ENCODE measurements around the gene TMEM225.
"Not testable (repeated sequence)": the region's sequence is repeated elsewhere in the genome, so short reads cannot be mapped to it uniquely, and the experiment has no call there.

TMEM225 gene

GRCh38 chr11:123901867-123902266, 16.4 kb upstream of the TMEM225 start, which contains the start of gene OR8D4:
Gene OR8D4, plus strand, starts transcription at chr11:123902167. Its CDS starts 4,265 bp downstream, at chr11:123906432.
- Histone ChIP-seq H3K36me3 (ENCODE audit: control insufficient read depth, insufficient read depth, low read length) (no peaks in the 10 kb centered on the region), H3K27me3 (replicated peaks; ENCODE audit: control insufficient read depth, insufficient read depth, low read length) (no peaks in the 10 kb centered on the region), H3K4me3 (replicated peaks; ENCODE audit: low read depth, low read length) (no peak within 1 kb of the TSS)
- TF ChIP-seq, protein P1, sequence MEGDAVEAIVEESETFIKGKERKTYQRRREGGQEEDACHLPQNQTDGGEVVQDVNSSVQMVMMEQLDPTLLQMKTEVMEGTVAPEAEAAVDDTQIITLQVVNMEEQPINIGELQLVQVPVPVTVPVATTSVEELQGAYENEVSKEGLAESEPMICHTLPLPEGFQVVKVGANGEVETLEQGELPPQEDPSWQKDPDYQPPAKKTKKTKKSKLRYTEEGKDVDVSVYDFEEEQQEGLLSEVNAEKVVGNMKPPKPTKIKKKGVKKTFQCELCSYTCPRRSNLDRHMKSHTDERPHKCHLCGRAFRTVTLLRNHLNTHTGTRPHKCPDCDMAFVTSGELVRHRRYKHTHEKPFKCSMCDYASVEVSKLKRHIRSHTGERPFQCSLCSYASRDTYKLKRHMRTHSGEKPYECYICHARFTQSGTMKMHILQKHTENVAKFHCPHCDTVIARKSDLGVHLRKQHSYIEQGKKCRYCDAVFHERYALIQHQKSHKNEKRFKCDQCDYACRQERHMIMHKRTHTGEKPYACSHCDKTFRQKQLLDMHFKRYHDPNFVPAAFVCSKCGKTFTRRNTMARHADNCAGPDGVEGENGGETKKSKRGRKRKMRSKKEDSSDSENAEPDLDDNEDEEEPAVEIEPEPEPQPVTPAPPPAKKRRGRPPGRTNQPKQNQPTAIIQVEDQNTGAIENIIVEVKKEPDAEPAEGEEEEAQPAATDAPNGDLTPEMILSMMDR (IDR thresholded peaks at IDR 0.05; ENCODE audit: insufficient read depth, low read length, poor library complexity, severe bottlenecking), result no peak
- DNase-seq (ENCODE audit: extremely low read depth, insufficient read length), result no peak

DNA sequence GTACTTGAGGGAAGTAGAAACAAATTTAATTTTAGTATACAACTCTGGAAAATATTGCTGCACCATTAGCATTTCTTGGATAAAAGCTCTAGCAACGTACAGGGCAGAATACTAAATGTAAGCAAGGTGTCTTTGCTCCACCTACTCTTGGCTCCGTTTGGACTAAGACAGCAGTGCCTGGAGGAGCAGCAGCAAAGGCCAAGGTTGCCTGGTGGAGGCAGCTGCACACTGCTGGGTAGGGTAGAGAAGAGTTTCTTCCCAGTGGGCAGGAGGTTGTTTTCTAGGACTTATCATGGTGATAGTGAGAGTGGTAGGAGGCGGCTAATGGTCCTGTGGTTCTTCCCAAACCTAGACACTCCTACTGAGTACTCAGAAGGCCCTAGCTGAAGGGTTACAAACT, 14.3 kb upstream of the TMEM225 start:
- TF ChIP-seq, protein P1 (IDR thresholded peaks at IDR 0.05; ENCODE audit: insufficient read depth, low read length, poor library complexity, severe bottlenecking), result no peak
- Histone ChIP-seq H3K27me3 (replicated peaks; ENCODE audit: control insufficient read depth, insufficient read depth, low read length) (no peaks in the 10 kb centered on the region), H3K4me3 (replicated peaks; ENCODE audit: low read depth, low read length) (no peak overlapping the region), H3K36me3 (ENCODE audit: control insufficient read depth, insufficient read depth, low read length) (no peaks in the 10 kb centered on the region)
- no peak for DNase-seq (ENCODE audit: extremely low read depth, insufficient read length)

DNA sequence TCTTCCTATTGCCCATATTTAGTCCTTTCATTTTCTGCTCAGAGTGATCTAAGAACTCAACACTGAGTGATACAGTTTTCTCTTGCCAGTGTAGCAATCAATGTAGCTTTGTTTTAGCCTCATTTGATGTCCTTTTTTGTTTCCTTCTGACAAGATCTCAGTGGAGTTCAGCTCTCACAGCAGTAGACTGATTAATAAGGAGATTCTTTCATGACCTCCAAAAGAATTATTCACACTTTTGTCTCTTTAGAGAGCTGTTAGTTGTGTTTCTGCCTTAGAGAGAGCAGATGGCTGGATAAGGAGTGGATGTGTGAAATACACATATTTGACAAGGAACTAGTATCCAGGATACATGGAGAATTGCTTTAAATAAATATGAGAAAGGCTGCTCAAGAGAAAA, 6.6 kb upstream of the TMEM225 start:
- H3K36me3 ChIP-seq (ENCODE audit: control insufficient read depth, insufficient read depth, low read length), result no peaks in the 10 kb centered on the region
- TF ChIP-seq, protein P1 (IDR thresholded peaks at IDR 0.05; ENCODE audit: insufficient read depth, low read length, poor library complexity, severe bottlenecking), result no peak
- no peak for DNase-seq (ENCODE audit: extremely low read depth, insufficient read length)
- no peaks in the 10 kb centered on the region for H3K27me3 ChIP-seq (replicated peaks; ENCODE audit: control insufficient read depth, insufficient read depth, low read length)
- H3K4me3 ChIP-seq (replicated peaks; ENCODE audit: low read depth, low read length), result no peak overlapping the region

DNA sequence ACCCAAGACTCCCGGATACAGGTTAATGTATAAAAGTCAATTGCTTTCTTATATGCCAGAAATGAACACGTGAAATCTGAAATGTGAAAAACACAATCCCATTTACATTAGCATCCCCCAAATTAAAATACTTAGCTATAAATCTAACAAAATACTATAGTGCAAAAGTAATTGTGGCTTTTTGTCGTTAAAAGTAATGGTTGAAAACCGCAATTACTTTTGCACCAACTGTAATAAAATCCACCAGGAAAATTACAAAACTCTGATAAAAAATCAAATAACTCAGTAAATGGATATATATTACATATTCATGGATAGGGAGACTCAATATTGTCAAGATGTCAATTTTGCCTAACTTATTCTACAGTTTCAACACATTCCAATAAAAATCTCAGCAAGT, 4.6 kb downstream of the TMEM225 start:
- TF ChIP-seq, protein P1 (IDR thresholded peaks at IDR 0.05; ENCODE audit: insufficient read depth, low read length, poor library complexity, severe bottlenecking), result no peak
- Histone ChIP-seq H3K36me3 (ENCODE audit: control insufficient read depth, insufficient read depth, low read length) (no peaks in the 10 kb centered on the region), H3K27me3 (replicated peaks; ENCODE audit: control insufficient read depth, insufficient read depth, low read length) (no peaks in the 10 kb centered on the region), H3K4me3 (replicated peaks; ENCODE audit: low read depth, low read length) (no peak overlapping the region)
- DNase-seq (ENCODE audit: extremely low read depth, insufficient read length), result no peak

GRCh38 chr11:123867795-123868194, 17.7 kb downstream of the TMEM225 start:
- not testable (repeated sequence) for H3K4me3 ChIP-seq (replicated peaks; ENCODE audit: low read depth, low read length); DNase-seq (ENCODE audit: extremely low read depth, insufficient read length); H3K36me3 ChIP-seq (ENCODE audit: control insufficient read depth, insufficient read depth, low read length); H3K27me3 ChIP-seq (replicated peaks; ENCODE audit: control insufficient read depth, insufficient read depth, low read length)

- DNase-seq (ENCODE audit: extremely low read depth, insufficient read length); H3K36me3 ChIP-seq (ENCODE audit: control insufficient read depth, insufficient read depth, low read length); H3K27me3 ChIP-seq (replicated peaks; ENCODE audit: control insufficient read depth, insufficient read depth, low read length); H3K4me3 ChIP-seq (replicated peaks; ENCODE audit: low read depth, low read length): not testable (repeated sequence)
These were observed 20.2 kb downstream of the TMEM225 start for GRCh38 chr11:123865293-123865692.

DNA sequence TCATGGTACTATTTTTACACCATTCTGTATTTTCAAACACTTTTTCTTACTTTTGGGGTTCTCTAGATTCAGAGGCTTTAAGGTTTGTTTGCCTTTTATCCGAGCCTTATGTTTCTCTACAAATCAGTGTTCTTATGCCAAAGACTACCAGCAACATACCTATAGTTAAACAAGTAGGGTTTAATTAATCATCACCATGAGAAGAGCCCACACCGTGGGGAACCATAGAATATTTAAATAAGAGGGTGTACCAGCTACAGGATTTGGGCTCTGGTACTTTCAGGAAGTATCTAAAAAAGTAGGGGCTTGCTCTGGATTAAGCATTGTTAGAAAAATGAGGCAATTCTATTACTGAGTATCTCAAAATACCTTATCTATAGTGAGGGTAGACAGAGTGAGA, 25.7 kb downstream of the TMEM225 start:
- TF ChIP-seq, protein P1 (IDR thresholded peaks at IDR 0.05; ENCODE audit: insufficient read depth, low read length, poor library complexity, severe bottlenecking), result no peak
- Histone ChIP-seq H3K27me3 (replicated peaks; ENCODE audit: control insufficient read depth, insufficient read depth, low read length) (no peaks in the 10 kb centered on the region), H3K36me3 (ENCODE audit: control insufficient read depth, insufficient read depth, low read length) (no peaks in the 10 kb centered on the region), H3K4me3 (replicated peaks; ENCODE audit: low read depth, low read length) (no peak overlapping the region)
- DNase-seq (ENCODE audit: extremely low read depth, insufficient read length), result no peak
